Measurements from ENCODE around the gene AUTS2. TPM values are rescaled to one million over a fixed set of nuclear protein-coding genes. Genes with fewer than 3 reads are reported as not detected.

The AUTS2 gene
- total and polyA plus RNA-seq, 2 of the 8 experiments (the other 6 are each of a cell fraction or from before 2014, with no cell fraction given) = 25.9 to 101 TPM

GRCh38 chr7:70762696-70763095 is 1164.4 kb downstream of the AUTS2 start:
- H3K9me3 ChIP-seq (ENCODE audit: insufficient read depth in 2 of 2, low read depth in 1 of 2, low read length in 1 of 2) = no peaks in the 10 kb centered on the region
- H4K20me1 ChIP-seq (replicated peaks in 1 of 2; ENCODE audit: control insufficient read depth in 1 of 2, insufficient read depth in 2 of 2, low read length in 2 of 2) = peaks cover 16 to 26% of the 10 kb centered on the region in 2 experiments
- no peak overlapping the region for H3K4ac ChIP-seq (replicated peaks; ENCODE audit: insufficient read length, low read depth, low read length)
- H2AFZ ChIP-seq (ENCODE audit: low read length) = no peak overlapping the region
- no peak overlapping the region for H2BK120ac ChIP-seq (replicated peaks; ENCODE audit: low read depth, low read length)
- no peak overlapping the region; the same call in 1 of the 2 replicates for H2BK5ac ChIP-seq (ENCODE audit: low read depth, low read length)
- peaks cover 16 to 61% of the 10 kb centered on the region in 2 experiments for H3K79me2 ChIP-seq (ENCODE audit: control insufficient read depth in 1 of 2, insufficient read depth in 2 of 2, low read length in 2 of 2)
- H3K23ac ChIP-seq (ENCODE audit: insufficient read length) = no peak overlapping the region
- H4K8ac ChIP-seq (ENCODE audit: extremely low read depth, insufficient read depth, low read length) = 0 out of 2 replicates have a peak overlapping the region, but pooled peaks have one; percentile 9
- ChIA-PET POLR2A (ENCODE audit: partially characterized antibody) (no interaction called here), CTCF (ENCODE audit: partially characterized antibody) (interaction anchor here (0.8 to 2.0 kb wide), 3 partner anchors 13 to 62 kb away, joined by 3 to 7 read pairs (median 3); no protein-coding TSS in a partner anchor)
- no peak overlapping the region for H2BK15ac ChIP-seq (ENCODE audit: low read length)
- H3K79me1 ChIP-seq (ENCODE audit: low read depth, low read length) = peaks cover 12% of the 10 kb centered on the region
- no peaks in the 10 kb centered on the region for H3K27me3 ChIP-seq (replicated peaks in 1 of 4; ENCODE audit: control insufficient read depth in 3 of 4, extremely low read depth in 1 of 4, insufficient read depth in 3 of 4, low read length in 3 of 4)
- H3K23me2 ChIP-seq (ENCODE audit: low read depth, low read length) = no peaks in the 10 kb centered on the region; the same call in 1 of the 2 replicates
- peak overlapping the region; percentile 3; the same call in 1 of the 2 replicates for H2AK5ac ChIP-seq (ENCODE audit: low read depth, low read length)
- no peak overlapping the region for H3K56ac ChIP-seq (replicated peaks; ENCODE audit: insufficient read length, low read depth, low read length)
- H4K5ac ChIP-seq (ENCODE audit: insufficient read length, low read depth, low read length) = no peak overlapping the region
- no peak overlapping the region for H3K18ac ChIP-seq (ENCODE audit: extremely low read depth, low read length)
- H3K4me2 ChIP-seq (ENCODE audit: insufficient read depth in 1 of 2, low read depth in 2 of 2, low read length in 2 of 2) = no peak overlapping the region
- 95% methylated on average over 12 of the region's 12 CpGs; no CpG with 5 or more reads in 1 of the 2 experiments for WGBS, 2 experiments (ENCODE audit: extremely low coverage in 1 of 2, insufficient coverage in 1 of 2, insufficient read length in 1 of 2, insufficient replicate concordance in 2 of 2, low coverage in 1 of 2, low lambda C conversion rate in 2 of 2, missing lambda C conversion rate in 1 of 2)
- no peak overlapping the region for H3K4me3 ChIP-seq (ENCODE audit: extremely low read depth in 1 of 4, insufficient read depth in 2 of 4, low read depth in 3 of 4, low read length in 4 of 4)
- no peak overlapping the region for H3K9ac ChIP-seq (replicated peaks in 1 of 4; ENCODE audit: extremely low read depth in 1 of 4, low read depth in 3 of 4, low read length in 3 of 4)
- no peak overlapping the region for H2BK12ac ChIP-seq (ENCODE audit: low read depth, low read length)
- DNase-seq (ENCODE audit: low read depth in 1 of 2, low spot score in 2 of 2) = no peak
- FAIRE-seq = no peak
- H2BK20ac ChIP-seq (ENCODE audit: low read length) = no peak overlapping the region
- peaks cover 11 to 53% (median 28%) of the 10 kb centered on the region in 4 experiments for H3K36me3 ChIP-seq (ENCODE audit: control insufficient read depth in 2 of 4, insufficient read depth in 4 of 4, low read length in 3 of 4)
- no peak overlapping the region for H4K91ac ChIP-seq (replicated peaks; ENCODE audit: insufficient read length, low read length)
- H3K14ac ChIP-seq (ENCODE audit: insufficient read length) = no peak overlapping the region
- 0 out of 2 replicates have a peak overlapping the region, but pooled peaks have one; percentile 20 for H3K27ac ChIP-seq (ENCODE audit: low read depth, low read length)
- H3K4me1 ChIP-seq (replicated peaks in 1 of 4; ENCODE audit: control insufficient read depth in 3 of 4, insufficient read depth in 4 of 4, low read length in 3 of 4) = peaks cover 0 to 8% (median 3%) of the 10 kb centered on the region in 4 experiments; a peak in 3 of 7 replicates
- no peak for TF ChIP-seq TEAD4 (IDR thresholded peaks at IDR 0.05; ENCODE audit: low read depth, low read length)
